ENCODE data around the gene BRME1. TPM values are rescaled to one million over a fixed set of nuclear protein-coding genes. Genes with fewer than 3 reads are reported as not detected.

BRME1 gene
- total RNA-seq, 2 experiments from 2014 or later = 6.3 to 8.0 TPM

DNA sequence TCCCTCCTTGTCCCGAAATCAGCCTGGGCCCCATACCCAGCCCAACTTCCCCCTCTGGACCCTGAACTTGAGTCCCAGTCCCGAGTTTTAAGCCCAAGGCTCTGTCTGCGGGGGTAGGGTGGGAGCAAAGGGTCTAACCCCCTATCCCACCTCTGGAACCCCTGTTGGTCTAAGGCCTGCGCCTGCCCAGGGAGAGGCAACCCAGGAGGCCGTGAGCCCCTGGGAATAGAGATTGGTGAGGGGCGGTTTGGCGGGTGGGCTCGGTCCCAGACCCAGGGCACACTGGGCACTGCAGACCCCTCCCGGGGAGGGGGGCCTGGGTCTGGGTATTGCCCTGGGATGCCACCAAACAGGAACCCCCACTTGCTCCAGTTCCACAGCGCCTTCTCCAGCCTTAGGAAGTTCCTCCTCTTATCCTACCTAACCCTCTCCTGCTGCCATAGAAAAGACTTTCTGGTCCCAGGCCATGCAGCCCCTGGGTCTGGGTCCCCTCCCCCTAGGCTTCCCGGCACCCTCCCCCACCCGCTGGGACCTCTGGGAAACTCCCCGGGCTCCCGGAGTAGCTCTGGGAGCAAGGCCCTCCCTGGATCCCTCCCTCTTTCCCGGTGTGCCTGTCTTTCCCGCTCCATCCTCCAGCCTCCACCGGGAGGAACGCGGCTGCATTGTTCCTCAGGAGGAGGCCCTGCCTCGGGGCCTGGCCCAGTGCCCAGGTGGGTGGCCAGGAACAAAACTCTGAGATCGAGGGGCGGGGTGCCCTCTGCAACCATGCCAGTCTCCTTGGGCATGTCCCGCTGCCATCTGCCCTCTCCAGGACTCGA is 62.6 kb downstream of the BRME1 start:
- CTCF ChIA-PET = no interaction called here
- POLR2A ChIA-PET = no interaction called here
- H3K9me3 Mint-ChIP-seq = no peaks in the 10 kb centered on the region

DNA sequence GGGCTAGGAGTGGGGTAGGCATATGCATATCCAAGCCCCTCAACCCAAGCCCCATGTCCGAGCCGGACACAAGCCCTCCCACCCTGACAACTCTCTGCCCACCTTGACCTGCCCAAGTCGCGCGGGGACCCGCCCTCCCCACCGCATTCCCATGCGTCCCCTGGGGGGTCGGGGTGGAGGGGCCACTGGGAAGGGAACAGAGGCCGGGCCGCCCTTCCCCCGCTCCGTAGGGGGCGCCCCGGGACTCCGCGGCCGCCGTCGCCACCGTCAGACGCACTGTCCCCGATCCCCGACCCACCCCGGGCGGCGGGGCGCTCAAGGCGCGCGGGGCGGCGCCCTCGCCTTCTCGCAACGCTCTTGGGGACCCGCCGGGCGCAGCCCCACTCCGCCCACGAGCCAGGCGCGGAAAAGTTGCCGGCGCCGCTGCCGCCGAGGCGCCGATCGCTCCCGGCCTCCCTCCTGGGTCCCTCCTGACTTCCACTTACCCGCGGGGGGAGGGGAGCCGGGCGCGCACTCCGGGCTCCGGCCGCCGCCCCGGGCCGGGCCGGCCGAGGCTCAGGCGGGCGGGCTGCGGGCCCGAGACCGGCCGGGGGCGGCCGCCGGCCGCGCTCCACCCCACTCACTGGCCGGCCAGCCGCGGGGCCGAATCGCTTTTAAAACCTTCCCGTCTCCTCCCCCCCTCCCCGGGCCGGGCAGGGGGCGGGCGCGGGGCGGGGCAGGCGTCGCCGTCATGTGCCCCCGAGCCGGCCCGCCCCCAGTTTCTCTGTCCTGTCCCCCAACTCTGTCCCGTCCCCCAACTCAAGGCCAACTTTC is 63.4 kb downstream of the BRME1 start:
- DNase-seq = peak; percentile 70
- H3K9me3 Mint-ChIP-seq = no peaks in the 10 kb centered on the region
- H3K27me3 Mint-ChIP-seq = no peaks in the 10 kb centered on the region
- peak overlapping the region; percentile 90 for H3K27ac Mint-ChIP-seq
- POLR2A ChIA-PET = no interaction called here
- H3K4me3 Mint-ChIP-seq = peak overlapping the region; percentile 94
- CTCF ChIA-PET = no interaction called here
- H3K4me1 Mint-ChIP-seq = peaks cover 55% of the 10 kb centered on the region
- H3K36me3 Mint-ChIP-seq (ENCODE audit: low read depth) = peaks cover 34% of the 10 kb centered on the region

More for the DNA sequence above, 62.6 kb downstream of the BRME1 start:
- peaks cover 56% of the 10 kb centered on the region for H3K4me1 Mint-ChIP-seq
- no peak for DNase-seq
- H3K36me3 Mint-ChIP-seq (ENCODE audit: low read depth) = peaks cover 30% of the 10 kb centered on the region
- H3K27me3 Mint-ChIP-seq = no peaks in the 10 kb centered on the region
- peak overlapping the region; percentile 88 for H3K4me3 Mint-ChIP-seq
- peak overlapping the region; percentile 88 for H3K27ac Mint-ChIP-seq

DNA sequence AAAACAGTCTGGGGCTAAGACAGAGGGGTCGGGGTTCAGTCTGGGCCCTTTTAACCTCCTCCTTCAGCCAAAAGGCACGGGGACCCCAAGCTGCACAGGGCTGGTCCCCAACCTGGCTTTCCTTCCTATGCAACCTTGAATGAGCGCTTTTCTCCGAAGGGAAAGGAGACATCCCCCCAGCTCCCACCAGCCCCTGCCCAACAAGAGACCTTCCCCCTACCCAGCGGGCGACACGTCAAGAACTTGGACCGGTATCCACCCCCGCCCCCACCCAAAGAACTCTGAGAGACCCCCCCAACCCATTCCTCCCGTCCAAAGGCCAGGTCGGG is 64.0 kb downstream of the BRME1 start:
- H3K27ac Mint-ChIP-seq = peak overlapping the region; percentile 90
- peak overlapping the region; percentile 94 for H3K4me3 Mint-ChIP-seq
- H3K4me1 Mint-ChIP-seq = peaks cover 59% of the 10 kb centered on the region
- H3K27me3 Mint-ChIP-seq = no peaks in the 10 kb centered on the region
- peak; percentile 18 for DNase-seq
- H3K36me3 Mint-ChIP-seq (ENCODE audit: low read depth) = peaks cover 38% of the 10 kb centered on the region
- H3K9me3 Mint-ChIP-seq = no peaks in the 10 kb centered on the region
- POLR2A ChIA-PET = no interaction called here
- CTCF ChIA-PET = interaction anchor here (1.2 to 1.6 kb wide), 3 partner anchors 20 to 58 kb away, joined by 3 to 4 read pairs (median 3); no protein-coding TSS in a partner anchor

DNA sequence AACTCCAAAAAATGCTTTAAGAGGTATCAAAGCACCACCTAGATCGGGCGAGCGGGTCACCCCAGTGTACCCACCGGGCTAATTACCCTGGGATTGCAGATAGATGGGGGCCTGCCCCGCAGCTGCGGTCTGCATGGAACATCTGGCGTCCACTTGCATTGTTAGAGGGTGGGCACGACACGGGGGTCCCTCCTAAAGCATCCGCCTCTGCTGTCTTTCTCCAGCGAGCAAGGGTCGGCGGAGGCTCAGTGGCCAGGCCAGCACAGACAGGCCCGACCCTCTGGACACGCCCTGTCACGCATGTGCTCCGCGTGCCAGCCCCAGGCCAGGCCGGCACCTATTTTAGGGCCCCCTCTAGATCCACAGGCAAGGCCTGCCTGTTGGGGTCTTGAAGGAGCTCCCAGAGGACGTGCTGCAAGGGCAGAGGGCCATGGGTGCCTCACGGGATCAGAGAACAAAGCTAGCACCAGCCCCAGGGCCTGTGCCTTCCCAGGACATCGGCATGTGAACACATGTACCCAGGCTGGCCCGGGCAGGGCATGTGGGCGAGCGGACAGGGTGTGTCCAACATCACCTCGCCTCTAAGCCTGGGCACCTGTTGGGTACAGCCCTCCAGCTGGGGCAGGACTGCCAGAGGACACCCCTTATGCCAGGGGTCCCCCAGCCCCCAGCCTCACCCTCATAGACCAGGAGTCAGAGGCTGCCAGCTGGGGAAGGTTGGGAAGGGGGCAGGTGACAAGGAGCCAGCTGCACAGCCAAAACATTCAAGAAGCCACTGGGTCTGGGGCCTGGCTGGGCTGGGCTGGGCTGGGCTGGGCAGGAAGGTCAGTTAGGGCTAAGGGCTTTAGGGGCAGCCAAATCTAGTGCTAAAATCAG is 64.6 kb downstream of the BRME1 start:
- Mint-ChIP-seq H3K4me3 (peak overlapping the region; percentile 94), H3K27me3 (no peaks in the 10 kb centered on the region), H3K9me3 (no peaks in the 10 kb centered on the region), H3K27ac (peak overlapping the region; percentile 90), H3K4me1 (peaks cover 60% of the 10 kb centered on the region), H3K36me3 (ENCODE audit: low read depth) (peaks cover 39% of the 10 kb centered on the region)
- POLR2A ChIA-PET = no interaction called here
- peak; percentile 29 for DNase-seq
- CTCF ChIA-PET = interaction anchor here (1.2 to 1.6 kb wide), 3 partner anchors 20 to 57 kb away, joined by 3 to 4 read pairs (median 3); no protein-coding TSS in a partner anchor

DNA sequence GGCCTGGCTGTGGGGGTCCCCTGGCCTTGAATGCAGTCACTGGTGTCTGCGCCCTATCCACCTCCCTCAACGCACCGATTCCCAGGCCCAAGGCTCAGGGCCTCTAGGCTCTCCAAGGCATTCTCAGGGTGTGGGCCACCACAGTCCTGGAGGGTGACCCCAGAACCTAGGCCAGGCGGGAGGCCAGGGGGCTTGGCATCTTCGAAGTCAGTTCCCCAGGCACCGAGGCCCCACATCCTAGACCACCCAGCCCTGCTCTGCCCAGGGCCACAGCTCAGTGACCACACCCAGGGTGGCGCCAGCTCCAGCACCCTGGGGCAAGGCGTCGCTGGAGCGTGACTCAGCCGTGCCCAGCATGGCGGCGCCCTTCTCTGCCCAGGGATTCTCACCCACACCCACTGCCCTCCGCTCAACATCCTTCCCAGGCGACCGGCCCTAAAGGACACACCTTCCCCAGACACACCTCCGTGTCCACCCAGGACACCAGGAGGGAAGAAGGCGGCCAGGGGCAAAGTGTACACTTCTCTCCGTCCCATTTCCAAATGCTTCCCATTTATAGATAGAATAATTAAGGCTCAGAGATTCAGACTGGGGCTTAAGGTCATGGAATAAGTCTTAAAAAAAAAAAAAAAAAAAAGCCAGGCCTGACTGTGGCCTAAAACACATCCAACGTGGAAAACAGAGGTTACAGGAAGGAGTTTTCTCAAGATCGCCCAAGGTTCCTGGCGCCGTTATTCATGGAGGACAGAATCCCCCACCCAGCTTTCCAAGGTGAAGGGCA is 65.4 kb downstream of the BRME1 start:
- H3K4me1 Mint-ChIP-seq = peaks cover 60% of the 10 kb centered on the region
- peak overlapping the region; percentile 90 for H3K27ac Mint-ChIP-seq
- peak overlapping the region; percentile 94 for H3K4me3 Mint-ChIP-seq
- no peaks in the 10 kb centered on the region for H3K9me3 Mint-ChIP-seq
- H3K36me3 Mint-ChIP-seq (ENCODE audit: low read depth) = peaks cover 40% of the 10 kb centered on the region
- peak; percentile 29 for DNase-seq
- ChIA-PET POLR2A (interaction anchor here (0.5 to 1.1 kb wide), 4 partner anchors 48 to 689 kb away, joined by 3 to 7 read pairs (median 4); no protein-coding TSS in a partner anchor), CTCF (interaction anchor here (1.2 to 1.6 kb wide), 3 partner anchors 21 to 56 kb away, joined by 3 to 4 read pairs (median 3); no protein-coding TSS in a partner anchor)
- no peaks in the 10 kb centered on the region for H3K27me3 Mint-ChIP-seq

DNA sequence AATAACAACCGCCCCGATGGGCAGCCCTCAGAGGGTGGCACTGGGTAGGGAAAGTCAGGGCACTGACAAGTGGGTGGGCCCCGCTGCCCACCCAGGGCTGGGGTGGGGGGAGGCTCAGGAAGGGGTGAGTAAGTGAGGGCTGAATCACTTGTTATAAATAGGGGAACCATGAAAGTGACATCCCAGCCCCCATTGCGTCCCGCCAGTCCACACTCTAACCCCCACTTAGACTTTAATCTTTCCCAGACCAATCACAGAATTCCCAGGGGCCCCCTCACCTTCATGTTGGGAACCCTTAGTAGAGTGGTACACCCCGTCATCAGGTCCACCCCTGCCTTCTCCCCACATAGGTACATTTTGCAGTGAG is 66.0 kb downstream of the BRME1 start:
- Mint-ChIP-seq H3K4me3 (peak overlapping the region; percentile 94), H3K27me3 (no peaks in the 10 kb centered on the region), H3K36me3 (ENCODE audit: low read depth) (peaks cover 45% of the 10 kb centered on the region), H3K9me3 (no peaks in the 10 kb centered on the region), H3K27ac (peak overlapping the region; percentile 90), H3K4me1 (peaks cover 58% of the 10 kb centered on the region)
- DNase-seq = no peak
- CTCF ChIA-PET = interaction anchor here (0.6 to 1.0 kb wide), 2 partner anchors 19 to 23 kb away, joined by 3 to 4 read pairs; no protein-coding TSS in a partner anchor
- POLR2A ChIA-PET = interaction anchor here (0.5 to 1.1 kb wide), 4 partner anchors 48 to 688 kb away, joined by 3 to 7 read pairs (median 4); no protein-coding TSS in a partner anchor

DNA sequence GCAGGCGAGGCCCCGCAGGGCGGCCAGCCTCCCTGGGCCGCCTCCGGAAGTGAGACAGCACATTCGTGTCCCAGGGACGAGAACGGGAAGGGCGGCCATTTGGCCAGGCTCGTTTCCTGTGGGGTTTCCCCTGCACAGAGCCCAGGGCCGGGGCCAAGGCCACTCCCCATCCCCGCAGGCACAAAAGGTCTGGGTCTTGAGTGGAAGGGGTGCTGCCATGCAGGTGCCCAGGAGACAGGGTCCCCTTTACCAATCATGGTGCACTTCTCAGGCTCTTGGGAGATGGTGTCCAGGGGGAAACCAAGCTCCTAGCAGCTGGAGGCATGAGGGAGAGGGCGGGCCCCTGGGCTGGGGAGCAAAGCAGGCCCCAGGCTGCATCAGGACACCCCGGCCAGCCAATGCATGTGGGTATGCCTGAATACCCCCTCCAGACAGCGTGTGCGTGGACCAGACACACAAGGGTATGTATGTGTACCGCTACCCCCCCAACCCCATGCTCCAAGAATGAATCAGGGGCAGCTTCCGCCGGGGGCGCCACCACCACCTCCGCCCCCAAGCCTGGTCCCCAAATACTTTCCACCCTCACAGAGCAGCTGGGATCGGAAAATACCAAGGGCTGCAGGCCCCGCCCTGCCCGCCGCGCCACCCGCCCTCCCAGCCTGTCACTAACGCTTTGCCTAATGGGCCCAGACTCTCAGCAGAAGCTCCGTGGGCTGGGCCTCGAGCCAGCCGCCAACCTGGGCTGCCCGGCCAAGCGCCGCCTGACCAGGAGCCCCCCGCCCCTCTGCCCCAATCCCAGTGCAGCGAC is 66.6 kb downstream of the BRME1 start:
- Mint-ChIP-seq H3K27ac (peak overlapping the region; percentile 90), H3K4me1 (peaks cover 58% of the 10 kb centered on the region), H3K4me3 (peak overlapping the region; percentile 94), H3K9me3 (no peaks in the 10 kb centered on the region), H3K27me3 (no peaks in the 10 kb centered on the region), H3K36me3 (ENCODE audit: low read depth) (peaks cover 48% of the 10 kb centered on the region)
- ChIA-PET CTCF (interaction anchor here (0.5 to 1.2 kb wide), 5 partner anchors 13 to 51 kb away, joined by 3 to 4 read pairs (median 3); no protein-coding TSS in a partner anchor), POLR2A (interaction anchor here (0.5 to 1.1 kb wide), 3 partner anchors 47 to 536 kb away, joined by 4 to 7 read pairs (median 5); no protein-coding TSS in a partner anchor)
- DNase-seq = peak; percentile 85

DNA sequence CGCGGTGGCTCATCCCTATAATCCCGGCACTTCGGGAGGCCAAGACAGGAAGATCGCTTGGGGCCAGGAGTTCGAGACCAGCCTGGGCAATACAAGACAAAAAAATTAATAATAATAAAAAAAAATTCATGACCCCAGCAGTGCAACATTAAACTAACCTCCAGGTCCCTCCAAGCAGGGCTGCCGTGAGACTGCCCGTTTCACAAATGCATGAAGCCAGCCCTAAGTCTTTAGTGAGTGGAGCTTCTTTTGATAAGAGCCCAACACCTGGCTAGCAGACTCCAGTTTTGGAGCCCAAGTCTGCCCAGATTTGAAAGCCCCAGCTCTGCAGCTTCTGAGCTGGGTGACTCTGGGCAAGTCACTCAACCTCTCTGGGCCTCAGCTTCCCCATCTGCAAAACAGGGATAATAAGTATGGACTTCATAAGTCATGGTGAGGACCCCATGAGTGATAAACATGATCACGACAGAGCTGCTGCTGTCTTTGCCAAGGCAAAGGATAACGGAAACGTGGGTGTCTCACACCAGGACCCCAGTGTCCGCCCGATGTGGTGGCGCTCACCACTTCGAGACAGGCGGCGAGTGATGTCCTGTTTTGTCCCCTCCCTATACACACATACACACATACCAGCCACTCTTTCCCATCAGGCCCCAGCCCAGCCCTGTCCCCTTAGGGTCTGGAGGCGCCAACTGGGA is 67.3 kb downstream of the BRME1 start:
- no peaks in the 10 kb centered on the region for H3K27me3 Mint-ChIP-seq
- peaks cover 56% of the 10 kb centered on the region for H3K4me1 Mint-ChIP-seq
- CTCF ChIA-PET = interaction anchor here (0.7 to 1.2 kb wide), 2 partner anchors 41 to 50 kb away, joined by 3 read pairs; no protein-coding TSS in a partner anchor
- peaks cover 54% of the 10 kb centered on the region for H3K36me3 Mint-ChIP-seq (ENCODE audit: low read depth)
- no peak for DNase-seq
- peak overlapping the region; percentile 90 for H3K27ac Mint-ChIP-seq
- POLR2A ChIA-PET = no interaction called here
- H3K4me3 Mint-ChIP-seq = peak overlapping the region; percentile 94
- H3K9me3 Mint-ChIP-seq = no peaks in the 10 kb centered on the region

DNA sequence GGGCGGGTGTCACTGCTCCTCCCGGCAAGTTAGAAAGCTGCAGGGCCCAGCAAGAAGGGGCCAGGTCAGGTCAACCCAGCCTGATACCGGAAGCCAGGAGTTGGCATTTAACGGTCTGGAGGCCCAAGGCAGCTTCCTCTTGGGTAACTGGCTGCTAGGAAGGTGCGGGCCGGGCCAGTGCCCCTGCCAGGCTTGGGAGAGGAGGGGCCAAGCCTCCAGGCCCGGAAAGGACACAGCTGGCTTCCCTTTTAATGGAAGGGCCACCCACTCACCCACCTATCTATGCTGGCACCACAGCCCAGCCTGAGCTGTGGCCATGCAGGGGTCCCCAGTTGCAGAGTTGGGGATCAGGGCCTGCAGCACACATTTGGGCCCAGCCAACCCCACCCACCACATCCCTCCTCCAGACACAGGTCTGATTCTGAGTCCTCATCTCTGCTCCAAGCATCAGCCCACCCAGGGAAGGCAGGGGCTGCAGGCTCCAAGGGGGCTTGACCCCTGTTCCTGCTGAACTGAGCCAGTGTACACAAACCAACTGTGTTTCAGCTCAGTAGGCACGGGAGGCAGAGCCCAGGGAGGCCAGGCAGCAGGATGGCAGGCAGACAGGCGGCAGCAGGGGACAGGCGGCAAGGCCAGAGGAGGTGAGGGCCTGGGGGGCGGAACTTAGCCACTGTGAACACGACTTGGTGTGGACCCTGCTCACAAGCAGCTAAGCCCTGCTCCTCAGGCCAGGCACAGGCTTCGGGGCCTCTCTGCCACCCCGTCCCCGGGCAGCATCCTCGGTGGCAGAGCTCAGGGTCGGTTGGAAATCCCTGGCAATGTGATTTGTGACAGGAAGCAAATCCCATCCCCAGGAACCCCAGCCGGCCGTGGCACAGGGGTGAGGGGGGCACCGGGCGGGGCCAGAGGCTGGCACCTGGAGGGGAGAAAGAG is 69.9 kb downstream of the BRME1 start:
- Mint-ChIP-seq H3K27me3 (no peaks in the 10 kb centered on the region), H3K4me1 (peaks cover 61% of the 10 kb centered on the region), H3K36me3 (ENCODE audit: low read depth) (peaks cover 51% of the 10 kb centered on the region), H3K9me3 (no peaks in the 10 kb centered on the region), H3K27ac (peak overlapping the region; percentile 90), H3K4me3 (peak overlapping the region; percentile 72)
- POLR2A ChIA-PET = interaction anchor here (1.0 to 1.2 kb wide), 2 partner anchors 10 to 26 kb away, joined by 3 to 4 read pairs; no protein-coding TSS in a partner anchor
- DNase-seq = no peak
- CTCF ChIA-PET = interaction anchor here (0.7 to 2.9 kb wide), 11 partner anchors 11 to 301 kb away, joined by 3 to 20 read pairs (median 4); partner anchors contain the start of gene ASF1B
